Kidney capillary endothelial cell (primary cell): Measurements from ENCODE around the gene FBXL19.
"Not testable (repeated sequence)": the region's sequence is repeated elsewhere in the genome, so short reads cannot be mapped to it uniquely, and the experiment has no call there.

Experiments used
- DNase-seq: peaks from one replicate; pipeline ENCODE4 v3.0.0-alpha.2; 2018; ENCODE audit warnings: low spot score

The FBXL19 gene, protein sequence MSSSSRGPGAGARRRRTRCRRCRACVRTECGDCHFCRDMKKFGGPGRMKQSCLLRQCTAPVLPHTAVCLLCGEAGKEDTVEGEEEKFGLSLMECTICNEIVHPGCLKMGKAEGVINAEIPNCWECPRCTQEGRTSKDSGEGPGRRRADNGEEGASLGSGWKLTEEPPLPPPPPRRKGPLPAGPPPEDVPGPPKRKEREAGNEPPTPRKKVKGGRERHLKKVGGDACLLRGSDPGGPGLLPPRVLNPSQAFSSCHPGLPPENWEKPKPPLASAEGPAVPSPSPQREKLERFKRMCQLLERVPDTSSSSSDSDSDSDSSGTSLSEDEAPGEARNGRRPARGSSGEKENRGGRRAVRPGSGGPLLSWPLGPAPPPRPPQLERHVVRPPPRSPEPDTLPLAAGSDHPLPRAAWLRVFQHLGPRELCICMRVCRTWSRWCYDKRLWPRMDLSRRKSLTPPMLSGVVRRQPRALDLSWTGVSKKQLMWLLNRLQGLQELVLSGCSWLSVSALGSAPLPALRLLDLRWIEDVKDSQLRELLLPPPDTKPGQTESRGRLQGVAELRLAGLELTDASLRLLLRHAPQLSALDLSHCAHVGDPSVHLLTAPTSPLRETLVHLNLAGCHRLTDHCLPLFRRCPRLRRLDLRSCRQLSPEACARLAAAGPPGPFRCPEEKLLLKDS

DNA sequence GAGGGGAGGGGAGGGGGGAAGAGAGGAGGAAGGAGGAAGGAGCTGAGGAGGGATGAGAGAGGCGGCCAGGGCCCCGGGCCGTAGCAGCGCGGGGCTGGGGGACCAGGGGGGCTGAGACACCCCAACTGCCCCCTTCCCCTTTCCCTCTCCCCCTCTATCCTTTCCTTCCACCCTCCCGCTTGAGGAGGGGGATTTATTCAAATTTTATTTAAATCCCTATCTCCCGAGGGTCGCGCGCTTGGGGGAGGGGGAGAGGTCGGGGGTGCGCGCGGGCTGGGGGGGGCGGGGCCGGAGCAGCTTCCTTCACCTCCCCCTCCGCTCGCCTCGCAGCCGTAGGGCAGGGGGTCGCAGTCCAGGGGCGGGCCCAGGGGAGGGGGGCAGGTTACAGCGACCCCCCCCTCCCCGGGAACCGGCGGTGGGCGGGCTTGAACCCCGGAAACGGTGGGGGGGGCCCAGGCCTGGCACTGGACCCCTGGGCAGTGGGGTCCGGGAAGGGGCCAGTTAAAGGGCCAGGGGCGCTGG lies at the start of gene FBXL19:
TSS of gene FBXL19 (plus strand) at position 19 of the 522 bp plus-strand sequence. CDS start 2,183 bp downstream, outside the sequence.
- DNase-seq = no peak

DNA sequence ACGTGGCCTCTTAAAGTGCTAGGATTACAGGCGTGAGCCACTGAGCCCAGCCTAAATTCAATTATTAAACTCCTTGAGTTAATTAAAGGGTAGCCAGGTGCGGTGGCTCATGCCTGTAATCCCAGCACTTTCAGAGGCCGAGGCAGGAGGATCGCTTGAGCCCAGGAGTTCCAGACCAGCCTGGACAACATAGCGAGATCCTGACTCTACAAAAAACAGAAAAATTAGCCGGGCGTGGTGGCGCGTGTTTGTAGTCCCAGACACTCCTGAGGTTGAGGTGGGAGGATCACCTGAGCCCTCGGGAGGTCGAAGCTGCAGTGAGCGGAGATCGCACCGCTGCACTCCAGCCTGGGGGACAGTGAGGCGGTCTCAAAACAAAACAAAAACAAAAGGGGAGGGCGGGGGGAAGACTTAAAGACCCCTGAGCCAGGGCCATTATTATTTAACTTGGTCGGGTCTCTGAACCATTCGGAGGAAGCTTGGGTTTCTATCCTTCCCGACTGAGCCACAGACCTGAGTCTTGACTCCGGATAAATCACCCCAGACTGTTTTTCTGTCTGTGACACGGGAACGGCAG lies 49.0 kb upstream of the FBXL19 start:
- no peak for DNase-seq

DNA sequence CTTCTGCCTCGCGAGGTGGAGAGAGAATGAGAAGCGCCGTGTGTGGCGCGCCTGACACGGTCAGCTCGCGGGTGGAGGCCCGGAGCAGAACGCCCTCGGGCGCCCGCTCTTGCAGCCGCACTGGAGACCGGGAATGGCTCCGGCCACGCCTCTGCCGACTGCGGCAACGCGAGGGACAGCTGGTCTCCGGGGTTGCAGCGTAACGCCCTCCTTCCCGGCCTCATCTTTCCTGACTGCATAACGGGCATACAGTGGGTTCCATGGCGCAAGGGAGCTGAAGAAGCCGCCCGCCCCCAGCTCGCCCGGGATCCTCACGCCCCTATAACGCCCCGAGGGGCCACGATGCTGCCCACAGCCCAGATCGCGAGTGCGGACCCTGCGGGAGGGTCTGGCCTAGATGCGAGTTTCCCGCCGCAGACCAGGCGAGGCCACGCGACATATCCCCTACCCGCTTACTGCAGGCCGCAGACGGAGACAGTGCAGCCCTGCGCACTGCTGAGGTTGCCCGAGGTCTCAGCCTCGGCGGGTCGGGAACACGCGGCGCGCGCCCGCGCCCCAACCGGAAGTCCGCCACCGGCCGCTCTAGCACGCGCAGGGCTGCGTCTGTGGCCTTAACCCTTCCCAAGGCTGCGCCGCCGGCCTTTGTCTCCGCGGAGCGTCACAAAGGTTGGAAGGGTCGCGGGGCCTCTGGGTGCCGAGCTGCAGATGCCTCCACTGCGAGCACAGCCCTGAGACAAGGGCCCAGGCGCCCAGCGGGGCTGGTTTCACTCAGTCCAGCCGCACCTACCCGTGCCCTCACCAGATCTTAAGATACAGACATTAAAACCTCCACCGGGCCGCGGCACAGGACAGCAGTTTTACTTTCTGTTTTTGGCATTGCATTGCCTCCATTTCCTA lies 48.3 kb upstream of the FBXL19 start:
- DNase-seq = peak; percentile 84

DNA sequence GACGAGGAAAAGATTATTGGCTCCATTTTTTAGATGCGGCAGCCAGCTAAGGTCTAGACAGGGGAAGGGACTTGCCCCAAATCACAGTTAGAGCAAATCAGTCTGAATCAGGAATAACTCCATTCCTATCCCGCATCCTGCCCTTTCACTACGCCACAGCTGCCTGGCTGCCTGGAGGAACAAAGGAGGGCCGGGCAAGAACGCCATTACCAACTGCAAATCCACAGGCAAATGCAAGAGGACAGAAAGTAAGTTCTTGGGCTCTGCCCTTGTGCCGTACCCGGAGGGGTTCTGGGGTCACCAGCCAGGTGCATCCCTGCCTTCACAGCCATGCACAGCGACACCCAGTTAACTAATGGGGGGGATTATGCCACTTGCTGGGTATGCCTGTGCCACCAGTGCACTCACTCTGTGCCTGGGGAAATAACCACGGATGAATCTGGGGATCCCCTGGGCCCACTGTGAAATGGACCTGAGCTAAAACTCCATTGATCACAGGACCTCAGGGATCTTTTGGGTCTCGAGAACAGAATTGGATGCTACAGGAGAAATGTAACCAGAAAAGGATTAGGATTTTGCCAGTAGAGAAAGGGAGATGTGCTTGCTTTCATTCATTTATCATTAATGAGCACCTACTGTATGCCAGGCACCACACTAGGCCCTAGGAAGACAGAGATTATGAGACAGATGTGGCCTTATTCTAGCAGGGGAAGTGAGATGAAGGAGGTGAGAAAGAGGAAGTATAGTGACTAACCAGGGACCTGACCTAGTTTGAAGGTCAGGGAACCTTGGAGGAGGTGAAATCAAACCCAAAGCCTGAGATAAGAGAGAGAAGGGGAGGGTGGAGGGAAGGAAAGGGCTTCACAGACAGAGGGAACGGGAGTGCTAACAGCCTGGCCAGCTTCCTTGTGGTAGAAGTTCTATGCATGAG lies 47.2 kb upstream of the FBXL19 start:
- no peak for DNase-seq

GRCh38 chr16:30876867-30877266 lies 46.5 kb upstream of the FBXL19 start:
- no peak for DNase-seq

- DNase-seq = no peak
Observed at GRCh38 chr16:30882429-30883310, 40.7 kb upstream of the FBXL19 start.

GRCh38 chr16:30884760-30885159 lies 38.6 kb upstream of the FBXL19 start:
- no peak for DNase-seq

GRCh38 chr16:30885196-30885595 lies 38.2 kb upstream of the FBXL19 start:
- DNase-seq = no peak

DNA sequence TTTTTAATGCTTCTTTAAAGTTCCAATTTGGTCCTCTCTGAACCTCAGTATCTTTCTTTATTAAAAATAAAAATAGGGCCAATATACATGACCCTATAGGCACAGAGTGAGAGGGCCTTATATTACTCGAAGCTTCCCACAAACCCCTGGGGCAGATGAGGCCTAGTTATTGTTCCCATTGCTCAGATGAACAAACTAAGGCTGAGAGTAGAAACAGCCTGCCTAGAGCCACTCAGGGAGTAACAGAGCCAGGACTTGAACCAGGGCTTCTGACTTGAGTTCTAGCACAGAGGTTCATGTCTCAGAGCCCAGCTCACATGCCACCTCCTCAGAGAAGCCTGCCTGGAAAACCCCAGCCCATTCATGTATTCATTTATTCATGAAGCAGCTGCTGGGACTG lies 37.2 kb upstream of the FBXL19 start:
- DNase-seq = no peak

GRCh38 chr16:30887927-30888326 lies 35.4 kb upstream of the FBXL19 start:
- DNase-seq = no peak

DNA sequence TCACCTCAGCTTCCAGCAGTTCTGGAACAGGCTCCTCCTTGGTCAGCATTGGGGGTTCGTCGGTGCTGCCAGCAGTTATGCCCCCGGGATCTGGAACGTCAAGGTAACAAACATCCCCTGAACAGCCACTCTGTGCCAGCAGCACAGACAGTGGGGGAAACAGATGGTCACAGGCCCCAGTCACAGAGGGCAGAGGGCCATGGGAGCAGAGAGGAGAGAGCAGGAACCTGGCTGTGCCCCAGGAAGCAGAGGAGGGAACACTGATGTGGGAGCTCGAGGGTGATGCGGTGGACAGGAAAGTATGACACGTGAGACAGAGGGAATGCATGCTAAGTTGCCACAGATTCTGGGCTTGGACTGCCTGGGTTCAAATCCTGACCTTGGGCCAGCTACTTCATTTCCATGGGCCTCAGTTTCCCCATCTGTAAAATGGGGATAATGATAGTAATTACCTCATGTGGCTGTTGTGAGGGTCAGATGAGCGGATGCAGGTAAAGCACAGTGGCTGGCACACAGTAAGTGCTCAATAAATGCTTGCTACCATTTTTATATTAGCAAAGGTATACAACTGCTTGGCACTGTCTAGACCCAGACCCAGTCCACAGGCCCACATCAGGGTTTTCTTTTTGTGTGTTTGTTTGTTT lies 34.4 kb upstream of the FBXL19 start:
- no peak for DNase-seq

GRCh38 chr16:30889721-30890120 lies 33.7 kb upstream of the FBXL19 start:
- no peak for DNase-seq

DNA sequence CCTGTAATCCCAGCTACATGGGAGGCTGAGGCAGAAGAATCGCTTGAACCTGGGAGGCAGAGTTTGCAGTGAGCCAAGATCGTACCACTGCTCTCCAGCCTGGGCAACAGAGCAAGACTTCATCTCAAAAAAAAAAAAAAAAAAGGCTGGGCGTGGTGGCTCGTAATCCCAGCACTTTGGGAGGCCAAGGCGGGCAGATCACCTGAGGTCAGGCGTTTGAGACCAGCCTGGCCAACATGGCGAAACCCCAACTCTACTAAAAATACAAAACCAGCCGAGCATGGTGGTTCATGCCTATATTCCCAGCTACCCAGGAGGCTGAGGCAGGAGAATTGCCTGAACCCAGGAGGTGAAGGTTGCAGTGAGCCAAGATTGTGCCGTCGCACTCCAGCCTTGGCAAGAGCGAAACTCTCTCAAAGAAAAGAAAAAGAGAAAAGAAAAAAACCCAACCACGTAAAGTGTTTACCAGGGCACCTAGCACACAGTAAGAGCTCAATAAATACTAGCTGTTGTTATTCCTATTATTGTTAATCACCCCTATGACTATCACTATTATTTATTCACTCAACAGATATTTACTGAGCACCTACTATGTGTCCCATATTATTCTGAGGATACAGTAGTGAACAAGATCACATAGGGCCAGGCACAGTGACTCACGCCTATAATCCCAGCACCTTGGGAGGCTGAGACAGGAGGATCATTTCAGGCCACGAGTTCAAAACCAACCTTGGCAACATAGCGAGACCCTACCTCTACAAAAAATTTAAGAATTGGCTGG lies 32.1 kb upstream of the FBXL19 start:
- DNase-seq = not testable (repeated sequence)

DNA sequence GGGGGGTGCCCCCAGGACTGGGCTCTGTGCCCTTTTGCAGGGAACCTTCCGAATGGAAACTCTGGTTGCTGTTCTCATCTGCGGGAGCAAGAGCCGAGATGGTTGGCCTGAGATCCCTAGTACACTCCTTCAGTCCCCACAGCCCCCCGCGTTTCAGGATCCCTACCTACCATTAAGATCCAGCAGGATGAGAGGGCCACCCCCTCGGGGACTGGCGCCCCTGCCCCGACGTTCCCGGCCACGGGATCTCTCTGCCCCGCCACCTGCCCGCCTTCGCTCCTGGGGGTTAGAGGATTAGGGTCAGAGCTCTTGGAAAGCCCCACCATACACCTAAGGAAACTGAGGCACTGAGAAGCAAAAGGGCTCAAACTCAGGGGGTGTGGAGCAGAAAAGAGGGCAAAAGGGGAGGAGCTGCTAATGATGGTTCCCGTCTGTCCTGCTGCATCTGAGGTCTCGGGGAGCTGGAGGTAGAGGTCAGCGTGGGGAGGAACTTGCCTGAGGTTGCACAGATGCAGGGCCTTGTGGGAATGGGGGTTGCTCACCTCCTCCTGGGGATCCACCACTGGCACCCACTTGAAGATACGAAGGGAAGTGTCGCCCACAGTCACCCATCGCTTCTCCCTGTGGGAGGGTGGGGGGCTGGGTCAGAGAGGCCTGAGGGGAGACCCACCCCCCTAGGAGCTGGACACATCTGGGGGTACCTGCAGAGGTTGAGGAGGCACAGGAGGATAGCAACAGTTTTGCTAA lies 30.5 kb upstream of the FBXL19 start:
- DNase-seq = no peak

GRCh38 chr16:30893417-30893743 lies 30.0 kb upstream of the FBXL19 start:
- no peak for DNase-seq

GRCh38 chr16:30893744-30894539 lies 29.4 kb upstream of the FBXL19 start, which contains the start of gene BCL7C:
TSS of gene BCL7C (minus strand) at chr16:30894077. CDS start at chr16:30893944, 133 bp downstream.
- DNase-seq = peak; percentile 82
